Measurements from ENCODE around the gene GSTA2. TPM values are rescaled to one million over a fixed set of nuclear protein-coding genes. Genes with fewer than 3 reads are reported as not detected.
"Not testable (repeated sequence)": the region's sequence is repeated elsewhere in the genome, so short reads cannot be mapped to it uniquely, and the experiment has no call there.

GSTA2 gene
- total RNA-seq, 1 experiment from 2014 or later, result not detected

DNA sequence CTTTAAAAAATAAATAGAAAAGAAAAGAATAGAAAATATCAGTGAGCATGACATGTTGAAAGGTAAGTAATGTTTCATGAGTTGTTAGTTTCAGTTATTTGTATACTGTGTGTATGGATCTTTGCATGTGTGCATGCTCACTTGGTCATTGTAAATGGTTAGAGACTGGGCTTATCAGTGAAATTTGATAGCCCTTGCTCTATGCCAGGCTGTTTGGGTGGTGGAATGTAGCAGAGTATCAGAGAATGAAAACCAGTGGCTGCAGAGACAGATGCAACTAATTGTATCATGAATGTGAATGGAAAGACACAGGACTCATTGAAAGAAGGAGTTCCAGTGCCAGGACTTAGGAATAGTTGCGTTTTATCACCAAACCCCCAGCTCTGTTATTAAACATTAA lies 4.2 kb downstream of the GSTA2 start (continued):
- TF ChIP-seq, protein P1, sequence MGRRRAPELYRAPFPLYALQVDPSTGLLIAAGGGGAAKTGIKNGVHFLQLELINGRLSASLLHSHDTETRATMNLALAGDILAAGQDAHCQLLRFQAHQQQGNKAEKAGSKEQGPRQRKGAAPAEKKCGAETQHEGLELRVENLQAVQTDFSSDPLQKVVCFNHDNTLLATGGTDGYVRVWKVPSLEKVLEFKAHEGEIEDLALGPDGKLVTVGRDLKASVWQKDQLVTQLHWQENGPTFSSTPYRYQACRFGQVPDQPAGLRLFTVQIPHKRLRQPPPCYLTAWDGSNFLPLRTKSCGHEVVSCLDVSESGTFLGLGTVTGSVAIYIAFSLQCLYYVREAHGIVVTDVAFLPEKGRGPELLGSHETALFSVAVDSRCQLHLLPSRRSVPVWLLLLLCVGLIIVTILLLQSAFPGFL (CRISPR knock-in tag; IDR thresholded peaks at IDR 0.05; ENCODE audit: borderline replicate concordance), result no peak
- TF ChIP-seq PRRX2 (CRISPR knock-in tag; IDR thresholded peaks at IDR 0.05) (no peak), TCF7 (CRISPR knock-in tag; IDR thresholded peaks at IDR 0.05; ENCODE audit: low read depth) (no peak), HMGA2 (CRISPR knock-in tag; IDR thresholded peaks at IDR 0.05) (no peak), ZNF317 (CRISPR knock-in tag; IDR thresholded peaks at IDR 0.05; ENCODE audit: borderline replicate concordance, low read depth) (no peak), ZBTB21 (CRISPR knock-in tag; IDR thresholded peaks at IDR 0.05; ENCODE audit: borderline replicate concordance) (no peak), ZNF416 (CRISPR knock-in tag; IDR thresholded peaks at IDR 0.05) (no peak), ELF4 (CRISPR knock-in tag; IDR thresholded peaks at IDR 0.05; ENCODE audit: low read depth) (no peak)
- TF ChIP-seq, protein P2, sequence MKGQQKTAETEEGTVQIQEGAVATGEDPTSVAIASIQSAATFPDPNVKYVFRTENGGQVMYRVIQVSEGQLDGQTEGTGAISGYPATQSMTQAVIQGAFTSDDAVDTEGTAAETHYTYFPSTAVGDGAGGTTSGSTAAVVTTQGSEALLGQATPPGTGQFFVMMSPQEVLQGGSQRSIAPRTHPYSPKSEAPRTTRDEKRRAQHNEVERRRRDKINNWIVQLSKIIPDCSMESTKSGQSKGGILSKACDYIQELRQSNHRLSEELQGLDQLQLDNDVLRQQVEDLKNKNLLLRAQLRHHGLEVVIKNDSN (CRISPR knock-in tag; IDR thresholded peaks at IDR 0.05), result no peak

DNA sequence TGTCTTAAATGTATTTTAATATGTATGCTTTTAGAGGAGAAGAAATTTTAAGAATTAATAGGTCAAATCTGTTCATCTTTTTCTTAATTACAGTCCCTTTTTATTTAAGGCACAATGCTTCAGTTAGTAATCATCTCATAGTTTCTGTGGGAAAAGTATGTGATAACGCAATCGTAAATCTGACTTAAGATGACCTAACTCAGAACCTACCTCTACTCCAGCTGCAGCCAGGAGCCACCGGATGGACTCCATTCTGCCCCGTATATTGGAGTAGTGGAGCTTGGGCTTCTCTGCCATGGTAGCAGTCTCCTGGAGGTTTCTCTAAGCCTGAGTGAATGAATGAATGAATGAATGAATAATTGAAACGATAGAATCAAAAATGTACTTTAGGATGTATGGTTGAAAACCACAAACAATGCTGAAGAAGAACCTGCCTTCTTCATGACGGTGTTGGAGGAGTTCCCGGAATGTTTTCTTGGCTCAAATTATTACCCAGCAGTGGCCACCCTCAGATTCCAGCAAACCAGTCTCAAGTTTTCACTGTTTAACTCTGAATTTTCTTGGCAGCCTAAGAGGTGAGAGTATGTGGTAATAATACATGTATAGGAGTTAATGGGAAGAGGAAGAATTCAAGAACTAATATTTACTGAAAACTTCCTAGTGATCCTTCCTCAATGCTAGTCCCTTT lies 5.5 kb downstream of the GSTA2 start:
- POLR2A ChIA-PET; CTCF ChIA-PET; H3K27ac Mint-ChIP-seq; H3K4me3 Mint-ChIP-seq; H3K27me3 Mint-ChIP-seq (ENCODE audit: low read depth); H3K36me3 Mint-ChIP-seq; ATAC-seq; DNase-seq (ENCODE audit: low spot score); H3K4me1 Mint-ChIP-seq: not testable (repeated sequence)
- peaks cover 15% of the 10 kb centered on the region for H3K9me3 Mint-ChIP-seq

DNA sequence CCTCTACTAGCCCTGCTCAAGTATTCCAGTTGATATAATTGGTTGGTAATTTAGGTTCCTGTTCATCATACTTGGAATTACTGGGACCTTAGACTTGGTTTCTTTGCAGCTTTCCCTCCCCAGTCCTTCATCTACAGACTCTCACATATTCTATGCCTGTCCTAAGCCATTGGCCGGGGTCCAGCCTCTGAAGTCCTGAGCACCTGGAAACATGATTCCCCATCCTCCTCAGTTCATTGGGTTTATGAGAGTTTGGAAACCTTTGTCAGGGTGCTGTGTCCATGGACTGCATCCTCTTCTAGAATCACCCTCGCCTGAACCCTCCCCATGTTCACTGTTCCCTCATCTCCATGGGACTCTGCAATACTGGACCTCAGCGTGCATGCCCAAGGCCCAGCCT lies 8.8 kb downstream of the GSTA2 start:
- Mint-ChIP-seq H3K27ac (no peak overlapping the region), H3K4me3 (no peak overlapping the region), H3K27me3 (ENCODE audit: low read depth) (peaks cover 11% of the 10 kb centered on the region), H3K9me3 (peaks cover 34% of the 10 kb centered on the region), H3K36me3 (peaks cover 28% of the 10 kb centered on the region), H3K4me1 (peaks cover 13% of the 10 kb centered on the region)
- no peak for TF ChIP-seq CREM (CRISPR knock-in tag; IDR thresholded peaks at IDR 0.05)
- TF ChIP-seq, protein P3, sequence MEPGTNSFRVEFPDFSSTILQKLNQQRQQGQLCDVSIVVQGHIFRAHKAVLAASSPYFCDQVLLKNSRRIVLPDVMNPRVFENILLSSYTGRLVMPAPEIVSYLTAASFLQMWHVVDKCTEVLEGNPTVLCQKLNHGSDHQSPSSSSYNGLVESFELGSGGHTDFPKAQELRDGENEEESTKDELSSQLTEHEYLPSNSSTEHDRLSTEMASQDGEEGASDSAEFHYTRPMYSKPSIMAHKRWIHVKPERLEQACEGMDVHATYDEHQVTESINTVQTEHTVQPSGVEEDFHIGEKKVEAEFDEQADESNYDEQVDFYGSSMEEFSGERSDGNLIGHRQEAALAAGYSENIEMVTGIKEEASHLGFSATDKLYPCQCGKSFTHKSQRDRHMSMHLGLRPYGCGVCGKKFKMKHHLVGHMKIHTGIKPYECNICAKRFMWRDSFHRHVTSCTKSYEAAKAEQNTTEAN (CRISPR knock-in tag; IDR thresholded peaks at IDR 0.05), result no peak
- TF ChIP-seq, protein P4, sequence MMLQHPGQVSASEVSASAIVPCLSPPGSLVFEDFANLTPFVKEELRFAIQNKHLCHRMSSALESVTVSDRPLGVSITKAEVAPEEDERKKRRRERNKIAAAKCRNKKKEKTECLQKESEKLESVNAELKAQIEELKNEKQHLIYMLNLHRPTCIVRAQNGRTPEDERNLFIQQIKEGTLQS (CRISPR knock-in tag; conservative IDR thresholded peaks at IDR 0.05), result no peak
- no peak for TF ChIP-seq ZNF416 (CRISPR knock-in tag; IDR thresholded peaks at IDR 0.05)
- no peak for DNase-seq (ENCODE audit: low spot score)
- CTCF ChIA-PET, result no interaction called here
- POLR2A ChIA-PET, result no interaction called here
- no peak for ATAC-seq

DNA sequence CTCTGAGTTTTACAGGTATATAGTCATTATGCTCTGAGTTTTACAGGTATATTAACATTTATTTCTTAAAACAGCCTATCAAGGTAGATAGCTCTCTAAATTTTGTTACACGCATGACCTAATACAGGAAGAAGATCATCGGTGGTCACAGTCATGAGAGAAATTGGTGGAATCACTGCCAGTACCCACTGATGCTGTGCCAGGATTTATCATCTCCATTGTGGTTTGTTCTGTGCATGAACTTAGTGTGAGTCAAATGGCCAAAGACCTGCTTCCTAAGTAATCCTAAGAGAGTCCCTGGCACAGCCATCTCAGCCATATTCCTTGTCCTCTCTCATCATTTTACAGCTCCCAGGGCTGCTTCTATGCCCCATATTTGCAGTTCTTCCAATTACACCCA lies 10.1 kb downstream of the GSTA2 start:
- H3K27ac Mint-ChIP-seq; ATAC-seq; H3K4me3 Mint-ChIP-seq; CTCF ChIA-PET; POLR2A ChIA-PET; DNase-seq (ENCODE audit: low spot score): not testable (repeated sequence)
- Mint-ChIP-seq H3K4me1 (peaks cover 17% of the 10 kb centered on the region), H3K27me3 (ENCODE audit: low read depth) (peaks cover 11% of the 10 kb centered on the region), H3K9me3 (peaks cover 24% of the 10 kb centered on the region), H3K36me3 (peaks cover 22% of the 10 kb centered on the region)

DNA sequence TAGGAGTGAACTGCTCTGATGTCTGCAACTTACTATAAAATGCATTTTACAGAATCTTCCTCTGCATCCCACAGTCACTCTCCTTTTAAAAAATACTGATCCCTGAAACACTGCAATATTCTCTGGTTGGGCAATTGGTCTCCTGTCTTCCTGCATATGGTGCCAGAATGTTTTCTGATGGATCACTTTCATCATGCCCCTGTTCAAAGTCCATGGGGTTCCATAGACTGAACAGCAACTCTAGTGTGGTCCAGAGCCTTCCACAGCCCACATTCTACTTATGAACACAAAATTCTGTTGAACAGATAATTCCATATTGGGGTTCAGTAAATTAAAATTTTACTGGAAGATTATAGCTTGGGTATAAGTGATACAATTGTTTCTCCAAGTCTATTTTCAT lies 11.0 kb downstream of the GSTA2 start:
- ChIA-PET CTCF (no interaction called here), POLR2A (interaction anchor here (0.6 kb wide), 1 partner anchor 28 kb away, joined by 3 read pairs; no protein-coding TSS in a partner anchor)
- ATAC-seq, result no peak
- Mint-ChIP-seq H3K36me3 (peaks cover 22% of the 10 kb centered on the region), H3K9me3 (peaks cover 24% of the 10 kb centered on the region), H3K27ac (no peak overlapping the region), H3K4me3 (no peak overlapping the region), H3K27me3 (ENCODE audit: low read depth) (peaks cover 11% of the 10 kb centered on the region), H3K4me1 (peaks cover 17% of the 10 kb centered on the region)
- no peak for DNase-seq (ENCODE audit: low spot score)
- TF ChIP-seq NFYB (CRISPR knock-in tag; conservative IDR thresholded peaks at IDR 0.05; ENCODE audit: low read depth) (no peak), ATF1 (CRISPR knock-in tag; IDR thresholded peaks at IDR 0.05) (no peak), TP53 (CRISPR knock-in tag; IDR thresholded peaks at IDR 0.05) (no peak)
- TF ChIP-seq, protein P5, sequence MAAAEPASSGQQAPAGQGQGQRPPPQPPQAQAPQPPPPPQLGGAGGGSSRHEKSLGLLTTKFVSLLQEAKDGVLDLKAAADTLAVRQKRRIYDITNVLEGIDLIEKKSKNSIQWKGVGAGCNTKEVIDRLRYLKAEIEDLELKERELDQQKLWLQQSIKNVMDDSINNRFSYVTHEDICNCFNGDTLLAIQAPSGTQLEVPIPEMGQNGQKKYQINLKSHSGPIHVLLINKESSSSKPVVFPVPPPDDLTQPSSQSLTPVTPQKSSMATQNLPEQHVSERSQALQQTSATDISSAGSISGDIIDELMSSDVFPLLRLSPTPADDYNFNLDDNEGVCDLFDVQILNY (CRISPR knock-in tag; IDR thresholded peaks at IDR 0.05), result no peak
- TF ChIP-seq, protein P6, sequence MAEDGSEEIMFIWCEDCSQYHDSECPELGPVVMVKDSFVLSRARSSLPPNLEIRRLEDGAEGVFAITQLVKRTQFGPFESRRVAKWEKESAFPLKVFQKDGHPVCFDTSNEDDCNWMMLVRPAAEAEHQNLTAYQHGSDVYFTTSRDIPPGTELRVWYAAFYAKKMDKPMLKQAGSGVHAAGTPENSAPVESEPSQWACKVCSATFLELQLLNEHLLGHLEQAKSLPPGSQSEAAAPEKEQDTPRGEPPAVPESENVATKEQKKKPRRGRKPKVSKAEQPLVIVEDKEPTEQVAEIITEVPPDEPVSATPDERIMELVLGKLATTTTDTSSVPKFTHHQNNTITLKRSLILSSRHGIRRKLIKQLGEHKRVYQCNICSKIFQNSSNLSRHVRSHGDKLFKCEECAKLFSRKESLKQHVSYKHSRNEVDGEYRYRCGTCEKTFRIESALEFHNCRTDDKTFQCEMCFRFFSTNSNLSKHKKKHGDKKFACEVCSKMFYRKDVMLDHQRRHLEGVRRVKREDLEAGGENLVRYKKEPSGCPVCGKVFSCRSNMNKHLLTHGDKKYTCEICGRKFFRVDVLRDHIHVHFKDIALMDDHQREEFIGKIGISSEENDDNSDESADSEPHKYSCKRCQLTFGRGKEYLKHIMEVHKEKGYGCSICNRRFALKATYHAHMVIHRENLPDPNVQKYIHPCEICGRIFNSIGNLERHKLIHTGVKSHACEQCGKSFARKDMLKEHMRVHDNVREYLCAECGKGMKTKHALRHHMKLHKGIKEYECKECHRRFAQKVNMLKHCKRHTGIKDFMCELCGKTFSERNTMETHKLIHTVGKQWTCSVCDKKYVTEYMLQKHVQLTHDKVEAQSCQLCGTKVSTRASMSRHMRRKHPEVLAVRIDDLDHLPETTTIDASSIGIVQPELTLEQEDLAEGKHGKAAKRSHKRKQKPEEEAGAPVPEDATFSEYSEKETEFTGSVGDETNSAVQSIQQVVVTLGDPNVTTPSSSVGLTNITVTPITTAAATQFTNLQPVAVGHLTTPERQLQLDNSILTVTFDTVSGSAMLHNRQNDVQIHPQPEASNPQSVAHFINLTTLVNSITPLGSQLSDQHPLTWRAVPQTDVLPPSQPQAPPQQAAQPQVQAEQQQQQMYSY (CRISPR knock-in tag; IDR thresholded peaks at IDR 0.05), result no peak
